Gastroesophageal sphincter (tissue), 4 donors: ENCODE measurements around the gene MYO18A. TPM values are rescaled to one million over a fixed set of nuclear protein-coding genes. Genes with fewer than 3 reads are reported as not detected.

Experiments used
- ATAC-seq: fragments of 150-250 bp; one replicate; pipeline ENCODE4 v1.9.1; 2016; ENCODE audit warnings: mild to moderate bottlenecking, moderate library complexity
- H3K27ac ChIP-seq, 4 donors: fragments of 200-600 bp; sonication (generic) in 3 of 4; 1 replicate in 3 of 4; 2 replicates in 1 of 4; pipeline ENCODE4 v1.5.1; 2016 to 2019
- H3K27me3 ChIP-seq: fragments of 200-600 bp; sonication (generic); one replicate; pipeline ENCODE4 v1.5.1; 2019
- H3K36me3 ChIP-seq, 2 donors: fragments of 200-600 bp; sonication (generic); one replicate each; pipeline ENCODE4 v1.5.1; 2019; ENCODE audit warnings: control low read depth in 1 of 2
- H3K4me1 ChIP-seq, 3 donors: fragments of 200-600 bp; sonication (generic); 1 replicate in 2 of 3; 2 replicates in 1 of 3; pipeline ENCODE4 v1.5.1; 2016 to 2019; ENCODE audit warnings: control low read depth in 2 of 3
- H3K4me3 ChIP-seq, 2 donors: fragments of 200-600 bp; sonication (generic); one replicate each; pipeline ENCODE4 v1.5.1; 2019; ENCODE audit warnings: mild to moderate bottlenecking in 1 of 2, moderate library complexity in 1 of 2
- H3K9me3 ChIP-seq, 3 donors: fragments of 200-600 bp; sonication (generic); one replicate each; pipeline ENCODE4 v1.5.1; 2017 to 2019; ENCODE audit warnings: control low read depth in 2 of 3
- EP300 ChIP-seq: sonication (generic); formaldehyde crosslinking; IDR thresholded peaks from one replicate; pipeline ENCODE4 v1.6.1; 2017; ENCODE audit warnings: antibody characterized with exemption, mild to moderate bottlenecking
- POLR2A ChIP-seq, 2 donors: fragments of 450-650 bp; IDR thresholded peaks; one replicate each; pipeline ENCODE4 v1.6.1; 2017; ENCODE audit warnings: antibody characterized with exemption in 2 of 2, mild to moderate bottlenecking in 2 of 2, moderate library complexity in 1 of 2
- POLR2AphosphoS5 ChIP-seq: sonication (generic); formaldehyde crosslinking; IDR thresholded peaks from one replicate; pipeline ENCODE4 v1.6.1; 2017; ENCODE audit warnings: antibody characterized with exemption
- WGBS, 2 donors: methylation state at CpG; one replicate each; pipeline ENCODE4 v1.1.5; 2018; ENCODE audit warnings: low coverage in 1 of 2; 5-methylcytosine and 5-hydroxymethylcytosine counted together
- total RNA-seq, 4 donors: library from RNA; depleted of rRNA; stranded (reverse); fragments of >200 nt; gene quantifications; one replicate each; pipeline ENCODE4 v1.1.0, GENCODE V29; 2016
- TF ChIP-seq, protein P1 (sequence below), 4 experiments: fragments of 200-600 bp in 2 of 4; fragments of 450-650 bp in 2 of 4; sonication (generic) in 1 of 4; IDR thresholded peaks; one replicate each; pipeline ENCODE4 v1.5.1; 2017 to 2019; ENCODE audit warnings: antibody characterized with exemption in 4 of 4, mild to moderate bottlenecking in 2 of 4, moderate library complexity in 2 of 4

MYO18A gene
- total RNA-seq, 4 donors from 2014 or later: 45.5 to 70.5 (median 56.5) TPM

DNA sequence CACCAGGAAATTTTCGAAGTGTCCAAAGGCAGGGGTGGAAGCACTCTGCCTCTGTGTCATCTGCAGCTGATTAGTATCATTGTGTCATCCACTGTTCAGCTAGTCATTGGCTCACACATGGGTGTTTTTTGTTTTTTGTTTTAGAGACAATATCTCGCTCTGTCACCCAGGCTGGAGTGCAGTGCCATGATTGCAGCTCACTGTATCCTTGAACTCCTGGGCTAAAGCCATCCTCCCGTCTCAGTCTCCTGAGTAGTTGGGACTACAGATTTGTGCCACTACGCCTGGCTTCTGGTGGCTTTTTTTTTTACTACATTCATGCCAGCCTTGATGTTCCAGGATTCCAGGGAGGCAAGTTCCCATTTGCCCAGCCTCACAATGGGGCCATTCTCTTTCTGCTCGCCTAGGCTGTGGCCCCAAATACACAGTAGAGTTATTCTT is 32.5 kb upstream of the MYO18A start:
- Histone ChIP-seq H3K4me1 (no peaks in the 10 kb centered on the region), H3K27ac (no peak overlapping the region), H3K4me3 (no peak overlapping the region), H3K36me3 (no peaks in the 10 kb centered on the region), H3K27me3 (no peaks in the 10 kb centered on the region), H3K9me3 (no peaks in the 10 kb centered on the region)
- no peak for ATAC-seq
- TF ChIP-seq, protein P1, sequence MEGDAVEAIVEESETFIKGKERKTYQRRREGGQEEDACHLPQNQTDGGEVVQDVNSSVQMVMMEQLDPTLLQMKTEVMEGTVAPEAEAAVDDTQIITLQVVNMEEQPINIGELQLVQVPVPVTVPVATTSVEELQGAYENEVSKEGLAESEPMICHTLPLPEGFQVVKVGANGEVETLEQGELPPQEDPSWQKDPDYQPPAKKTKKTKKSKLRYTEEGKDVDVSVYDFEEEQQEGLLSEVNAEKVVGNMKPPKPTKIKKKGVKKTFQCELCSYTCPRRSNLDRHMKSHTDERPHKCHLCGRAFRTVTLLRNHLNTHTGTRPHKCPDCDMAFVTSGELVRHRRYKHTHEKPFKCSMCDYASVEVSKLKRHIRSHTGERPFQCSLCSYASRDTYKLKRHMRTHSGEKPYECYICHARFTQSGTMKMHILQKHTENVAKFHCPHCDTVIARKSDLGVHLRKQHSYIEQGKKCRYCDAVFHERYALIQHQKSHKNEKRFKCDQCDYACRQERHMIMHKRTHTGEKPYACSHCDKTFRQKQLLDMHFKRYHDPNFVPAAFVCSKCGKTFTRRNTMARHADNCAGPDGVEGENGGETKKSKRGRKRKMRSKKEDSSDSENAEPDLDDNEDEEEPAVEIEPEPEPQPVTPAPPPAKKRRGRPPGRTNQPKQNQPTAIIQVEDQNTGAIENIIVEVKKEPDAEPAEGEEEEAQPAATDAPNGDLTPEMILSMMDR (IDR thresholded peaks at IDR 0.05): no peak
- TF ChIP-seq EP300: no peak
- 71 to 74% methylated on average over 4 of the region's 5 CpGs for WGBS, 2 donors

DNA sequence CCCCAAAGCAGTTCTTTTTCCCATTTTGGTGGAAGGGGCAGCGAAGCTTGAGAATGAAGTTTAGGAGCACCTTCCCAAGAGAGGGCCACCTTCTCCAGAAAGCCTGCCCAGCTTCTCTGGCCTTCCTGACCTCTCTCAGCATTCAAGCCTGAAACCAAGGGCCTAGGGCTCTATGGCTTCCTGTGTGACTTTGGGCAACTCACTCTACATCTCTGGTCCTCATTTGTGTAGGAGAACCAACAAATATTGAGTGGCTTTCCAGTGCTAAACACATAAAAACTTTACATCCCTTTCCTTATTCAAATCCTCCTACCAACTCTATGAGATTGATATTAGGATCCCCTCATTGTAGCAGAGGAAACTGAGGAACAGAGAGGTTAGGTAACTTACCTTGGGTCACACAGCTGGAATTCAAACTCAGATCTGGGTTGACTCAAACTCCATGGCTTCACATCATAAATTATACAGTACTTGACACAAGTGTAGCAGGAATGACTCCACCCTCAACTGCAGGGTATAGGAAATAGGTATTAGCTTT is 32.0 kb upstream of the MYO18A start:
- Histone ChIP-seq H3K9me3 (no peaks in the 10 kb centered on the region), H3K4me3 (no peak overlapping the region), H3K27ac (no peak overlapping the region), H3K36me3 (no peaks in the 10 kb centered on the region), H3K4me1 (no peaks in the 10 kb centered on the region), H3K27me3 (no peaks in the 10 kb centered on the region)
- 100% methylated on average over 1 of the region's 1 CpG; no CpG with 5 or more reads in 1 of the 2 donors for WGBS, 2 donors
- TF ChIP-seq, protein P1 (IDR thresholded peaks at IDR 0.05): no peak
- TF ChIP-seq POLR2AphosphoS5 (no peak), EP300 (no peak), POLR2A (IDR thresholded peaks at IDR 0.05) (no peak)
- ATAC-seq: no peak

DNA sequence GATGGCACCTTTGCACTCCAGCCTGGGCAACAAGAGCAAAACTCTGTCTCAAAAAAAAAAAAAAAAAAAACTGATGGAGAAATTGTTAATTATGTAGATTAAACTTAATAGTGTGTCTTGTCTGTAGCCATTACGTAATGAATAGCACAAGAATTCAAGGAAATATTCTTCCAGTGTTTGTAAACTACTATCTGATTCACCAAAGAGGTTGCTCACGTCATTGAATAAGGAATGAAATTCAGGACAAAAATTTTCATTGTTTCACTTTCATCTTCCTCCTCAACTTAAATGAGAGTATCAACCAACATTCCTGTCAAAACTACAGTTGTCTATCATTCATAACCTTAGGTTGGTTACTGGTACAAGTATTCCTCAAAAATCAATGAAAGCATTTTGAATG is 30.7 kb upstream of the MYO18A start:
- Histone ChIP-seq H3K4me3 (no peak overlapping the region), H3K27ac (no peak overlapping the region), H3K27me3 (no peaks in the 10 kb centered on the region), H3K9me3 (no peaks in the 10 kb centered on the region), H3K4me1 (no peaks in the 10 kb centered on the region), H3K36me3 (no peaks in the 10 kb centered on the region)
- ATAC-seq: no peak
- WGBS, 2 donors: 62 to 68% methylated on average over 2 of the region's 2 CpGs
- no peak for TF ChIP-seq POLR2AphosphoS5
- TF ChIP-seq POLR2A (IDR thresholded peaks at IDR 0.05): no peak
- TF ChIP-seq, protein P1 (IDR thresholded peaks at IDR 0.05): no peak
- no peak for TF ChIP-seq EP300

DNA sequence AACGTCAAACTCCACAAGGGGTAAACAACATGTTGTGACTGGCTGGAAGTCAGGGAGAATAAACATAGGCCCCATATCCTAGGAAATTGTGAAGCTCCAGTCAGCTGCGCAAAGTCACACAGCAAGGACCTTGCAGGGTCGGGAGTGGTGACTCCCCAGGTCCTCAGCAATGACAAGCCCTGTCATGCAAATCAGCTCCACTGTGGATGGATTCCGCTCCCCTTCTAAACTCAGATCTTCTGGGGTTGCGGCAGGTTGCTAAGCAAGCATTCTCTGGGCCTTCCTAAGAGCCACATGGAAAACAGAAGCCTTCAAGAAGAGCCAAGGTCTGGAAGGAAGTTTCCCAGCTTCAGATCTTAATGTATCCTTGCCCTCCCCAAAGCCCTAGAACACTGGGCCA is 28.9 kb upstream of the MYO18A start:
- Histone ChIP-seq H3K4me3 (no peak overlapping the region), H3K9me3 (no peaks in the 10 kb centered on the region), H3K27me3 (no peaks in the 10 kb centered on the region), H3K36me3 (no peaks in the 10 kb centered on the region), H3K27ac (no peak overlapping the region), H3K4me1 (no peaks in the 10 kb centered on the region)
- TF ChIP-seq, protein P1 (IDR thresholded peaks at IDR 0.05): no peak
- TF ChIP-seq POLR2AphosphoS5: no peak
- TF ChIP-seq POLR2A (IDR thresholded peaks at IDR 0.05): no peak
- no peak for TF ChIP-seq EP300
- ATAC-seq: no peak
- WGBS, 2 donors: 77 to 100% methylated on average over 1 to 5 of the region's 5 CpGs

DNA sequence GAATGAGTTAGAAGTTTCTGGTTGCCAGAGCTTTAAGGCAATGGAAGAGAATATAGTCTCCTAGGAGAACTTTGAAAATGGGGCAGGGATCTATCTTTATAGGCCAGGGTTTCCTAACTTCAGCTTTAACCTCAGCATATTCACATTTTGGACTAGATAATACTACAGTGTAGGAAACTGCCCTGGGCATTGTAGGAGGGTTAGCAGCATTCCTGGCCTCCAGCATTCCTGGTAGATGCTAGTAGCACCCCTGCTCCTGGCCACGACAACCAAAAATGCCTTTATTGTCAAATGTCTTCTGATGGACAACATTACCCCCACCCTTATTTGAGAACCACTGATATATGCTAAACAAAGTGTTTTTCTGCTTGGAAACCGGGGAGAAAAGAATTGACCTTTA is 27.8 kb upstream of the MYO18A start:
- no peak overlapping the region for H3K27ac ChIP-seq
- TF ChIP-seq POLR2A (IDR thresholded peaks at IDR 0.05): no peak
- no peak for TF ChIP-seq EP300
- WGBS, 2 donors: 100% methylated on average over 1 of the region's 2 CpGs; no CpG with 5 or more reads in 1 of the 2 donors
- no peak for ATAC-seq
- no peaks in the 10 kb centered on the region for H3K9me3 ChIP-seq
- H3K4me3 ChIP-seq: no peak overlapping the region
- H3K27me3 ChIP-seq: no peaks in the 10 kb centered on the region
- H3K4me1 ChIP-seq: no peaks in the 10 kb centered on the region
- H3K36me3 ChIP-seq: no peaks in the 10 kb centered on the region
